Endothelial cell of umbilical vein (primary cell): ENCODE data around the gene CAMTA1. TPM values are rescaled to one million over a fixed set of nuclear protein-coding genes. Genes with fewer than 3 reads are reported as not detected.

ENCODE experiments used
- BruUV-seq: library from RNA; stranded (reverse); fragments of 400-500 nt; replicated peaks from 2 replicates; lab custom pipeline; 2021; lab: Mats Ljungman, UMichigan
- CTCF ChIA-PET: fragments of 300-600, 350-600 bp; sonication (Branson Sonifier 250); formaldehyde crosslinking; loops from one replicate; lab custom pipeline; 2021; ENCODE audit warnings: antibody characterized with exemption, inconsistent platforms; lab: Charles Lee
- POLR2A ChIA-PET: fragments of 300-600, 350-600 bp; sonication (Branson Sonifier 250); formaldehyde crosslinking; loops from one replicate; lab custom pipeline; 2021; ENCODE audit warnings: antibody characterized with exemption, inconsistent platforms; lab: Charles Lee
- DNase-seq: peaks from one replicate; pipeline ENCODE4 v3.0.0-alpha.2; 2011; ENCODE audit warnings: low read depth, low spot score
- FAIRE-seq: peaks from 2 replicates; lab custom pipeline; 2011; peaks lifted over from hg19 to GRCh38; lab: Jason Lieb, UNC
- H2AFZ ChIP-seq: 2 replicates; pipeline ENCODE4 v1.6.0; 2012; ENCODE audit warnings: low read depth, low read length, control low read depth, inconsistent platforms
- H3K27ac ChIP-seq: 2 replicates; pipeline ENCODE4 v1.5.1; 2011; ENCODE audit warnings: low read depth, mild to moderate bottlenecking, control low read depth, low read length, moderate library complexity; ENCODE audit not compliant: insufficient read depth
- H3K27me3 ChIP-seq, 2 experiments: 2 replicates each; pipeline versions ENCODE4 v1.6.0 to v1.6.1; 2011; ENCODE audit warnings: low read length in 2 of 2, mixed read lengths in 1 of 2; ENCODE audit not compliant: control insufficient read depth in 2 of 2, insufficient read depth in 2 of 2
- H3K36me3 ChIP-seq, 2 experiments: 2 replicates in 1 of 2; 3 replicates in 1 of 2; pipeline ENCODE4 v1.5.1; 2011; ENCODE audit warnings: low read length in 2 of 2, mild to moderate bottlenecking in 1 of 2, moderate library complexity in 1 of 2; ENCODE audit not compliant: control insufficient read depth in 2 of 2, insufficient read depth in 2 of 2; ENCODE audit errors: extremely low read depth in 1 of 2
- H3K4me1 ChIP-seq: 3 replicates; pipeline ENCODE4 v1.5.1; 2011; ENCODE audit warnings: mild to moderate bottlenecking, low read length; ENCODE audit not compliant: control insufficient read depth, insufficient read depth; ENCODE audit errors: extremely low read depth
- H3K4me2 ChIP-seq: 2 replicates; pipeline ENCODE4 v1.6.1; 2011; ENCODE audit warnings: low read length, control low read depth, mixed read lengths; ENCODE audit not compliant: insufficient read depth
- H3K4me3 ChIP-seq, 3 experiments: fragments of 200-600 bp in 1 of 3; sonication (generic), shearing (Covaris generic) in 1 of 3; replicated peaks in 1 of 3; 2 replicates each; pipeline ENCODE4 v1.5.1; 2011 to 2016; ENCODE audit warnings: control low read depth in 3 of 3, low read length in 3 of 3, mild to moderate bottlenecking in 2 of 3, inconsistent platforms in 1 of 3, low read depth in 1 of 3, moderate library complexity in 1 of 3; ENCODE audit not compliant: insufficient read depth in 1 of 3
- H3K79me2 ChIP-seq: 2 replicates; pipeline ENCODE4 v1.6.0; 2012; ENCODE audit warnings: low read length, inconsistent platforms; ENCODE audit not compliant: control insufficient read depth, insufficient read depth
- H3K9ac ChIP-seq: replicated peaks from 2 replicates; pipeline ENCODE3; 2011; ENCODE audit warnings: low read length, control low read depth; ENCODE audit not compliant: insufficient read depth; ENCODE audit errors: extremely low read depth
- H3K9me1 ChIP-seq: replicated peaks from 3 replicates; pipeline ENCODE4 v1.6.0; 2011; ENCODE audit warnings: mild to moderate bottlenecking, low read length; ENCODE audit not compliant: control insufficient read depth, insufficient read depth; ENCODE audit errors: extremely low read depth
- H3K9me3 ChIP-seq: replicated peaks from 2 replicates; pipeline ENCODE4 v1.5.1; 2012; ENCODE audit warnings: low read length, inconsistent platforms; ENCODE audit not compliant: control insufficient read depth, insufficient read depth
- H4K20me1 ChIP-seq: replicated peaks from 2 replicates; pipeline ENCODE3; 2011; ENCODE audit warnings: mild to moderate bottlenecking, low read length; ENCODE audit not compliant: control insufficient read depth, insufficient read depth; ENCODE audit errors: extremely low read depth
- CTCF ChIP-seq, 2 donors: IDR thresholded peaks; 1 replicate in 1 of 2; 2 replicates in 1 of 2; pipeline ENCODE4 v1.5.1; 2011; ENCODE audit warnings: low read length in 2 of 2, mild to moderate bottlenecking in 2 of 2, moderate library complexity in 2 of 2, control low read depth in 1 of 2, inconsistent platforms in 1 of 2, low read depth in 1 of 2; ENCODE audit not compliant: insufficient read depth in 1 of 2; ENCODE audit errors: extremely low read depth in 1 of 2
- EZH2 ChIP-seq: IDR thresholded peaks from 2 replicates; pipeline ENCODE4 v1.6.1; 2012; ENCODE audit warnings: borderline replicate concordance, low read depth, mild to moderate bottlenecking, moderate library complexity, low read length, inconsistent platforms; ENCODE audit not compliant: severe bottlenecking
- FOS ChIP-seq: IDR thresholded peaks from 2 replicates; pipeline ENCODE4 v1.6.1; 2011; ENCODE audit warnings: mild to moderate bottlenecking, low read length, moderate library complexity, borderline replicate concordance; ENCODE audit not compliant: insufficient read depth
- GATA2 ChIP-seq: IDR thresholded peaks from 2 replicates; pipeline ENCODE4 v1.7.0; 2011; ENCODE audit warnings: low read depth, mild to moderate bottlenecking, moderate library complexity, mixed read lengths, low read length; ENCODE audit not compliant: insufficient read length, insufficient read depth
- JUN ChIP-seq: IDR thresholded peaks from 2 replicates; pipeline ENCODE4 v1.6.1; 2011; ENCODE audit warnings: borderline replicate concordance, low read depth; ENCODE audit not compliant: insufficient read length, insufficient read depth
- MYC ChIP-seq: IDR thresholded peaks from one replicate; pipeline ENCODE4 v1.6.1; 2011; ENCODE audit warnings: mild to moderate bottlenecking, low read depth, low read length
- POLR2A ChIP-seq: IDR thresholded peaks from 2 replicates; pipeline ENCODE4 v1.6.1; 2012; ENCODE audit warnings: low read depth, mild to moderate bottlenecking, control low read depth, low read length
- POLR2AphosphoS5 ChIP-seq: IDR thresholded peaks from 2 replicates; pipeline ENCODE4 v1.6.1; 2012; ENCODE audit warnings: low read depth, mild to moderate bottlenecking, control low read depth, low read length, moderate library complexity; ENCODE audit not compliant: insufficient read depth
- dilution Hi-C: fragments of 300-500 bp; cut with MboI; formaldehyde crosslinking; loops from one replicate; pipeline ENCODE4 v1.15.0; 2019; ENCODE audit warnings: low sequenced_read_pairs; ENCODE audit not compliant: extremely low pct_ligation_motif_present
- intact Hi-C: fragments of 100-400 bp; cut with micrococcal nuclease; formaldehyde crosslinking; loops from one replicate; pipeline ENCODE4 v1.10.0; 2022
- polyA plus RNA-seq, 4 experiments: library from polyadenylated mRNA; depleted of rRNA in 3 of 4; stranded (reverse) in 3 of 4; unstranded in 1 of 4; fragments of >200 nt; gene quantifications; 2 replicates each; pipeline versions ENCODE4 v1.2.1 to v1.2.3, GENCODE V29; 2011 to 2012; ENCODE audit warnings: missing spikeins in 1 of 4
- total RNA-seq: library from RNA; stranded (reverse); gene quantifications from 2 replicates; pipeline ENCODE4 v1.2.3, GENCODE V29; 2021
- TF ChIP-seq, protein P1 (sequence below): IDR thresholded peaks from 2 replicates; pipeline ENCODE4 v1.6.1; 2011; ENCODE audit not compliant: insufficient read depth, insufficient read length

CAMTA1 gene
- total and polyA plus RNA-seq, 2 donors (not counting 3 experiments of a cell fraction or from before 2014, with no cell fraction given): 50.8 to 92.7 TPM

GRCh38 chr1:7383671-7384520 is 598.6 kb downstream of the CAMTA1 start:
- Histone ChIP-seq H3K4me3 (no peak overlapping the region), H3K27ac (no peak overlapping the region), H2AFZ (no peak overlapping the region), H4K20me1 (no peaks in the 10 kb centered on the region), H3K79me2 (no peaks in the 10 kb centered on the region), H3K27me3 (no peaks in the 10 kb centered on the region), H3K9me3 (no peaks in the 10 kb centered on the region), H3K9ac (no peak overlapping the region), H3K9me1 (no peaks in the 10 kb centered on the region), H3K4me1 (peaks cover 25% of the 10 kb centered on the region), H3K36me3 (no peaks in the 10 kb centered on the region), H3K4me2 (no peak overlapping the region)
- no peak for DNase-seq
- dilution Hi-C loops (no loop called here), intact Hi-C loops (no loop called here)
- CTCF ChIA-PET: interaction anchor here (0.7 kb wide), 1 partner anchor 15 kb away, joined by 3 read pairs; no protein-coding TSS in a partner anchor
- POLR2A ChIA-PET: no interaction called here
- no TSS peak for BruUV-seq
- no peak for FAIRE-seq
- TF ChIP-seq MYC: no peak
- no peak for TF ChIP-seq GATA2
- TF ChIP-seq EZH2: no peak
- no peak for TF ChIP-seq POLR2A
- TF ChIP-seq FOS: no peak
- TF ChIP-seq JUN: no peak
- TF ChIP-seq, protein P1, sequence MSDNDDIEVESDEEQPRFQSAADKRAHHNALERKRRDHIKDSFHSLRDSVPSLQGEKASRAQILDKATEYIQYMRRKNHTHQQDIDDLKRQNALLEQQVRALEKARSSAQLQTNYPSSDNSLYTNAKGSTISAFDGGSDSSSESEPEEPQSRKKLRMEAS: no peak
- TF ChIP-seq CTCF (IDR thresholded peaks at IDR 0.05; ENCODE audit: extremely low read depth in 1 of 2, insufficient read depth in 1 of 2, low read depth in 1 of 2, low read length in 2 of 2): no peak
- TF ChIP-seq POLR2AphosphoS5: no peak
